ENCODE measurements around the gene HIP1R.

The HIP1R gene

DNA sequence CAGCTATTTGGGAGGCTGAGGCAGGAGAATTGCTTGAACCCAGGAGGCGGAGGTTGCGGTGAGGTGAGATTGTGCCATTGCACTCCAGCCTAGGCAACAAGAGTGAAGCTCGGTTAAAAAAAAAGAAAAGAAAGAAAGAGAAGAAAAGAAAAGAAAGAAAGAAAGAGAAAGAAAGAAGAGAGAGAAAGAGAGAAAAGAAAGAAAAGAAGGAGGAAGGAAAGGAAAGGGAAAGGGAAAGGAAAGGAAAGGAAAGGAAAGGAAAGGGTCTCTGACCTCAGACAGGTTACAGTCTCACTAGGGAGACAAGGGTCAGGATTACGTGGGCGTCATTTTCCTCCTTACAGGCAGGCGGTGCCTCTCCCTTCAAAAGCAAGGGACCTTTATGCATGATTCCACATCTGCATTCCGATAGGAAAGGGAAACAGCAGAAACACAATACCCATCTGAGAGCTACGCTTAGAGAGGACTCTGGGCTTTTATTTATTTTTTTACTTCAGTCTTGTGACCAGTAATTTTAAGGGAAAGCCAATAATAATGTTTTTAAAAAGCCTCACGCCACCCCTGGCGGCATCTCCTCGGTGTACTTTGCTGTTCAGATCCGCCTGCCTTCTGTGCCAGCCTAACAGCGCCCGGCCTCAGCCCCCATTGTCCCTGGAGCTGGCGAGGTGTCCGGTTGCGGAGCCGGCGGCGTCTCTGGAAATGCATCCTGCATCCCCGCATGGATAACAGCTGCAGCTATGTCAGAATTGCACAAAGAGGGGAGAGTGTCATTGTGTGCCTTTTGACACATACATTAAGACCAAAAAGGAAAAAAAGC, 945 bp upstream of the HIP1R start:
- DNase-seq (ENCODE audit: low spot score): peak; percentile 50

DNA sequence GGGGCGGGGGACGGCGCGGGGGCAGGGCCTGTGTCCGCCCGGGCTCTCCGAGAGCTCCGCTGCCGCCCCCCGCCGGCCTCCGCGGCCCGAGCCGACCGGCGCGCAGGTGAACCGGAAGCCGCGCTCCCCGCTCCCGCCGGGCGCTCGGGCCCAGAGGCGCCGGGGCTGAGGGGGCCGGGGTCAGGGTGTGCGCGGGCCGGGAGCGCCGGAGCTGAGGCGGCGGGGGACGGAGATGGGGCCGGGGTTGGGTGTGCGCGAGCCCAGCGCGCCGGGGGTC, 431 bp downstream of the HIP1R start:
- DNase-seq (ENCODE audit: low spot score): peak; percentile 44

DNA sequence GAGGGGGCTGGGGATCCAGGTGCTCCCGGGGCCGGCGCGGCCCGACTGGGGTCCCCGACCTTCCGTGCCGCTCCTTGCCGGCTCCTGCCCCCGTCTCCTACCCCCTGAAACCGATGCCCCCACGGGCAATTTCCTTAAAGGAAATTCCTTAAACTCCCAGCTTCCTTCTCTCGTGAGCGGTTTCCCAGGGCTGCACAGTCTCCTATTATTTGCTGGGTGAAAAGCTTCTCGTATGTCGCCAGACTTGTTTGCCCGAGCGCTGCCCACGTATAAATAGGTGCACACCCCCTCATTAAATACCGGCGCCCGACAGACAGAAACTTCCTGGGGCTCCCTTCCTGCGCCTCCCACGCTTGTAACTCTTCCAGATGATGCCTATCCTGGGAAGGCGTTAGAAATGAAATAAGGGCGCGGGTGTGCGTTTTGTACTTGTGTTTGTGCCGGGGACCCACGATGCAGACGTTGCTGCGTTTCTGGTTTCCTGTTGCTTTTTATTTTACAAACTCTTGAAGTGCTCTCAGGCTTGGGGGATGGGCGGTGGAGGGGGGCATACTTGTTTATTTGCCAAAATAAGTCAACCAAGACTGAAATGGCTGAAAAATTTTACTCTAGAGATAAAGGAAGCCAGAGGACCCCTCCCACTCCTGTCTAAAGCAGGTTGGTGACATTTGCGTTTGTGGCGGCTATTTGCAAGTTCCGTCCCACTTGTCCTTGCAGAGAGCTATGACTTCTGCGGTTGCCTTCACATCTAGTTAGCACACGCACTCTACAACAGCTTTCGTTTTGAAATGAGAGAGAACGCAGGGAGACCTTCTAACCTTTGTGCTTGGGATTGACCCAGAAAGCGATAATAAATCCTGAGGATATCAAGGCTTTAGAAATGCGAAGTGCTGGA, 1.0 kb downstream of the HIP1R start:
- DNase-seq (ENCODE audit: low spot score): peak; percentile 95

DNA sequence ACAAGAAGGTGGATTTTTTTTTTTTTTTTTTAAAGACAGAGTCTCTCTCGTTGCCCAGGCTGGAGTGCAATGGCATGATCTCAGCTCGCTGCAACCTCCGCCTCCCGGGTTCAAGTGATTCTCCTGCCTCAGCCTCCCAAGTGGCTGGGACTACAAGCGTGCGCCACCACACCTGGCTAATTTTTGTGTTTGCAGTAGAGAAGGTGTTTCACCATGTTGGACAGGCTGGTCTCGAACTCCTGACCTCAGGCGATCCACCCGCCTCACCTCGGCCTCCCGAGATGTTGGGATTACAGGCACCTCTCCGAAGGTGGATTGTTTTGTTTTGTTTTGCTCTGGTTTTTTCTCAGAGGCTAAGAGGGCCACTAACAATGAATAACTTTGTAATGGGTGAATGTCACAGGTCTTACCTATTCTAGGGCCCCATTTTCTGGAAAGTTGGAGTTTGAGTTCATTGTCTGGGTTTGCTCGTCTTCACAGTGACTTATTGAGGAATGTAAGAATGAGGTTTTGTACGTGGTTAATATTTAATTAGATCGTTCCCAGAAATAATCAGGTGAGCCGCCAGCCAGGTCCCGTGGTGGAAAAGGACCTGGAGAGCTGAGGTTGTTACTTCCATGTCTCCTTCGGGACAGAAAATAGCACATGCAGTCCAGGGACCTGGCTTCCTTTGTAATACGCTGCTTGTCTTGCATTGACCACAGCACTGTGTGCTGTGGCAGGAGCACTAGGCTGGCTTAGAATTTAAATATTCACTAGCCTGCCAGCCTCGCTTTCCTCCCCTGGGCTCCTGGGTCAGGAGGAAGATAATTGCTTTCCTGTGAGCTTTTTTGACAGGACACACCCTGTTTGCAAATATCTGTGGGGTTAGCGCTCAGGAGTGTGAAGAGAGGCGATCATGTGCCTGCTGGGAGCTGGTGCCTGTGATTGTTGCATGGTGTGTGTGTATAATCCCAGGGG, 2.3 kb downstream of the HIP1R start:
- DNase-seq (ENCODE audit: low spot score): no peak

DNA sequence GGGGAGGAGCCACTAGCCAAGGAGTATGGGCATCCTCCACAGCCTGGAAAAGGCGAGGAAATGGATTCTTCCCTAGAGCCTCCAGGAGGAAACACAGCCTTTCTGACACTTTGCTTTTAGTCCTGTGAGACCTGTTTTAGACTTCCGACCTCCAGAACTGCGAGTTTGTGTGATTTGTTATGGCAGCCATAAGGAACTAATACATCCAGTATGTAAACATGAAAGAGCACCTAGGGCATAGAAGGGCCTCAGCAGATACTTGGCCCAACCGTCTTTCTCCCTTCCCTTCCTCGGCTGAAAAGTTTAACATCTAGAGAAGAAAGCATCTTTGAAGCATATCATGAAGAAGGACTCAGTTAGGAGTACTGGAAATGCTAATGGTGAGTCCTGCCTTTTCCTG, 3.6 kb downstream of the HIP1R start:
- DNase-seq (ENCODE audit: low spot score): no peak

DNA sequence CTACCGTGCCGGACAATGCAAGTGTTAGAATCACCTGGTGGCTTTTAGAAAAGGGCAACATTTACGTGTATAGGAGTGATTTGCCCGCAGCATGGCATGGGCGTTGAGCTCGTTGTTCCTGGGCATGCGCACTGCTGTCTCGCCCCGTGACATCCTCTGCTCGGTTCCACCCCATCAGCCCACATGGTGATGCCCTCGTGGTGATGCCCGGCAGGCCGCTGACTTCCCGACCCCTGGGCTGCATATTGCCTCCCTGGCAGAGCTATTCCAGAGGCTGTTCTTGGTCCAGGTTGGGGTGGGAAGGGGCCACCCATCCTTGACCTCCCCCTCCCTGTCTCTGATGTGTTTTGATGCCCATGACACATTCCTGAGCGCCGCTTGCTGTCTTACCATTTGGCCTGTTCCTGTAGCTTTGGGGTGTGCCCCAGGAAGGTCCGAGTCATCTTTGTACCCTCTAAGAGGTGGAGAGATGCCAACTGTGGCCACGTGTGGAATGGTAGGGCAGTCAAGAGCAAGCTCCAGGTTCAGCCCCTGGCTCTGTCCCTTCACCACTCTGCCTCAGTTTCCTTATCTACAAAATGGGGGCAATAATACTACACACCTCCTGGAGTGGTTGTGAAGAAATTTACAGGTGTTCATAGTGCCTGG, 4.8 kb downstream of the HIP1R start:
- DNase-seq (ENCODE audit: low spot score): no peak

DNA sequence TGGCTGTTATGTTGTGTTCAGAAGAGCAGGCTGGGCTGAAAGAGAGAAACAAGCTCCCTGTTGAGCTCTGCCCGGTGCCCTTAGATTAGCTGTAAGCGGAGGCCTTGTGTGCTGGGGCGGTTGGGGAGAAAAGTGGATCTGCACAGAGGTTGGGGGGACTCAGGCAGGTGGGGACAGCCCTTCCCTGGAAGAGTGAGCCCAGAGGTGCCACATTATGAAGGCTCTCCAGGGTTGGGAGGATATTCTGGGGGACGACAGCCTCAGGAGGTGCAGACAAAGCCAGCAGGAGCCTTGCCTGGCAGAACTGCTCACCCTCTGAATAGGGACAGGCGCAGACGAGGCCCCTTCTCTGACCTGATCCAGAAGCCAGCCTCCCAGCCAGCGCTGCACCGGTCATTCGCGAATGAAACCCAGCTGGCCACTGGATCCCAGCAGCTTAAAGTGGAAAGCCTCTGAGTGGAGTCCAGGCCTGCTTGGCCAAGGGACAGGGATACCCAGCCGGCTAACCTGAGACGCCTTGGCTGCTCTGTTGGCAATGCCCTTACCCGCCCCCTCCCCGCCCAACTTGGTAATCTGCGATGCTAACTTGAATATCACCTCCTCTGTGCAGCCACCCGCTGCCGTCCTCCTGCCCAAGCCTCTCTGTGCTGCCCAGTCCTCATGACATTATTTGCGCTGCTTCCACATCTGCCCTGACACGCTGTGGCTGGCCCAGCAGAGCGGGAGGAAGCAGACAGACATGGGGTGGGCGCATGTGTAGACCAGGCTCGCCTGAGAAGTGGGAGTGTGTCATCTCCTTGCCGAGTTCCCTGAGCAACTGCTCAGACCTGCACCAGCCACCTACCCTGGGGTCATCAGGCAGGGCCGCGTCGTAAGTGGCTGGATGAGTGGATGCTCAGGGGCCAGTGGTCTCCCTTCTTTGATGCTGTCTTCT, 5.6 kb downstream of the HIP1R start:
- DNase-seq (ENCODE audit: low spot score): no peak

DNA sequence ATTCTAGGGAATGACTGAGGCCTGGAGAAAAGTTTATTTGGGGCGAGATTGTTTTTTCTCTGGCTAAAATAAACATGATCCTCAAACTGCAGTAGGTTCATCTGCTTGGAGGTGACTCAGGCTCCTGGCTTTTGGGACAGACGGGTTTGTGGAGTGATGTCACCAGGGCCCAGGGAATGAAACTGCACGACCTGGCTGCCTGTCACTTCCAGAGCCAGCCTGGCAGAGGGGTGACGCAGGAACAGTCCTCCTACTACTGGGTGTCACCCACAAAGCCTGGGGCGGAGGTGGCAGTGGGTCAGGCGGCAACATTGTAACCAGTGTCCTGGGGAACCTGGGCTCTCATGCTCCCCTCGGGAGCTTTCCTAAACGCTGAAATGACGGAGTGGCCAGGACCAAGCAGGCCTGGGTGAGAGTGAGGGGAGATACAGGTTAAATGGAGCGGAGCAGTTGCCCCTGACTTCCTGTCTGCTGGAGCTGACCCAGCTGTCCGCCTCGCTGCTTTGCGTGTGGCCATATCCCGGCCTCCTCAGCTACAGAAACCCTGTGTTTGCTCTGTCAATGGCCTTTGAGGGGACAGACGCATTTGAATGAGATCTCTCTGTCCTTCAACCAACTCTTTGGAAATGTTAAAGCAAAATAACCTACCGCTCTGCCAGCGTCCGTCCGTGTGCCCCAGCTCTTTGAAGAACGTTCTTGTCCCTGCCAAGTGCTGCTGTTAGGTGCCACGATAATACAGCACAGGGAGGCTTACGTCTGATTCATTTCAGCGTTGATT, 6.5 kb downstream of the HIP1R start:
- DNase-seq (ENCODE audit: low spot score): no peak

DNA sequence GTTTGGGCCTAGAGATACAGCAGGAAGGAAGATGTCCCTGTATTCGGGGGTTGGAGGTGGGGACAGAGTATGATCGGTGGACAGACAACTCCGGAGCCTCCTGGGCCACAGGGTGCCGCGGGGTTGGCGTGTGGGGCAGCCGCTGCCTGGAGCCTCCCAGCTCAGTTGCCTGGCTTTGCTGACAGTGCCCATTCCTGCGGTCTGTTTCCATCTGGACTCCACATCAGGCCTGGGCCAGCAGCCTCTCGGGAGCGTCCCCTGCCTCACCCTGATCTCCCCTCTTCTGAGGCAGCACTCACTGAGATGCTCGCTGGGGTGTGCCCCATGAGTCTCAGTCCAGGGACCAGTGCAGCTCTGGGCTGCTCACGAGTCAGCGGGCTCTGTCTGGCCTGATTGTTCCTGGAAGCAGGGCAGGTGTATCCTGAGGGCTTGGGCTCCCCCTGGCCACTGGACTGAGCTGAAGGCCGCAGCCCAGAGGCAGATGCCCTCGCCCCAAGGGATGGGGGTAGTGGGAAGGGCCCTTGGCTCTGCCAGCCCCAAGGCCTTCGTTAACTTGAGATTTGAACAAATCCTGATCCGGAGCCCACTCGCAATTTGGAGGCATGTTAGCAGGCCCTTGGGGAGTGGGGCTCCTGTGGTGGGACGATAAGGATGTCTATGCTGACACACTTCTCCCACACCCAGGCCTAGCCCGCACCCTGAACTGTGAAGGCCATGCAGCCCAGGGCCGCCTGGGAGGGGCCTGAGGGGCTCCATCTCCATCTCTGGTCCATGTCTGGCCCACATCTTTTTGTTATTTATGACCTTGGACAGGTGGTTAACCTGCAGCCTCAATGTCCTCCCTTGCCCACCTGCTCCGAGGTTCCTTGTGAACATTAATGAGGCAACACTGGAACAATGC, 7.5 kb downstream of the HIP1R start:
- DNase-seq (ENCODE audit: low spot score): no peak

DNA sequence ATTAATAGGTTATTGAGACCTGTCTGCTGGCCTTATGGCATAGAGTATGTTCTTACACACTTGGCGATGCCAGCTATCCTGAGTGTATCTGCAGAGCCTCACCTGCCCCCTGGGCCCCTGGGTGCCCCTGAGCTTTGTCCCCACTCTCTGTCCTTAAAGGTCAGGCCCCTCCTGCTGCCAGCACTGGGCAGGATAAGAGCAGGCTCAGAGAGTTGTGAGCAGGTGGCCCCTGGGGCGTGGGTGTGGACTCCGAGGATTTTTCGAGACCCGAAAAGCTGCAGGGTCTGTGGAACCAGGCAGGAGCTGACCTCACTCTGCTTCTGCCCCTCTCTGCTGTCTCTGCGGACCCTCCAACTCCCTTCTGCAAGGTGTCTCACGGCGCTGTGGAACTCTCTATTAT, 8.2 kb downstream of the HIP1R start:
- no peak for DNase-seq (ENCODE audit: low spot score)

DNA sequence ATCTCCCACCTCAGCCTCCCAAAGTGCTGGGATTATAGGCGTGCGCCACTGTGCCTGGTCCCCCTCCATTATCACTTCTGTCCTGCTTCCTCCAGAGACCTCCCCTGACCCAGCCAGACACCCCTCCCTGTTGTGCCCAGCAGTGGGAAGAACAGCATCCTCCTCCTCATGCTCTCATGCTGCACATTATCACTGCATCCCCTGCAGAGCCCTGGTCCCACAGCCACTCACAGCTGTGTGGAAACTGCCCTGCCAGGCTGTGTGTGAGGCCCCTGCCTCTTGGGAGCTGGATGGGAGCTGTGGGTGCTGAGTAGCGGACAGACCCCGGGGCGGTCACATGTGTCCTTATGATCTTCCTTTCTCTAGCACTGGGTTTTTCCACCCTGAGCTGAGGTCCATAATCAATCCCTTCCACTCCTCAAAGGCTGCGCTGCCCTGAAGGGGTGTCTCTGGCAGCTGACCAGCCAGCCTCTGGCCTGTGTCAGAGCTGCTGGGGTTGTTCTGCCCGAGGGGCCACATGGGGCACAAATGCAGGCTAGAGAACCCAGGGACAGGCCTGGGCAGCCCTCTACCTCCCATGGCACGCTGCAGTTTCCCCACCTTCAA, 9.2 kb downstream of the HIP1R start:
- DNase-seq (ENCODE audit: low spot score): no peak

DNA sequence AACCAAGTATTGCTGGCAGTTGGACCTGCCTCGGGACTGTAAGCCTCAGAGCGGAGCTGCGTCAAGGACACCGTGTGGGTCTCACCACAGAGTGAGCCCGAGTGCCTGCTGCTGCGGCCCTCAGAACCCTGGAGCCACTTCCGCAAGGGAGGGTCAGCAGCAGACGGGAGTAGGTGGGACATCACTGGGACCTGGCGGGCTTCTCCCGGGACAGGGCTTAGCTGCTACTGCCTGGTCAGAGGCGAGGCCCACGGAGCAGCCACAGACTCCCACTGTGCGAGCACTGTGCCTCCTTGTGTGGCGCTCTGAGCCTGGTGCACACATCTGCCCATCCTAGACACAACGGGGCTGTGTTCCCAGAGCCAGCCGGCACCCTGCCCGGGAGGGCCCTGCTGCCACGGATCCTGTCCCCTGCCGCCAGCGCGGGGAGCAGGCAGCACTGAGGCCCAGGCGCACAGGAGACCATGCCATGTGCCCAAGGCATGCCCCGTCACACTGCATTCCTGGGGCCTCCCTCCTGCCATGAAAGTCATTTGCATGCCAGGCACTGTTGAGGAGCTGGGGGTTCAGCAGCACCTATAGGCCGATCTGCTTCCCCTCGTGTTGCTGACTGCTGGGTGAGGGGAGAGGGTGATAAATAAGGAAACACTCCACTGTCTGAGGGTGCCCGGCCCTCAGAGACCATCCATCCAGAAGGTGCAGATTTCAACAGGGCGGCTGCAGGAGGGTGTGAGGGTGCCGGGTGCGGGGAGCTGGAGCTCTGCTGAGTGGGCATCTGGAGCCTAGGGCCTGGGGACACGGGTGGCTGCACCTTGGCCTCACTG, 10.0 kb downstream of the HIP1R start:
- DNase-seq (ENCODE audit: low spot score): no peak

DNA sequence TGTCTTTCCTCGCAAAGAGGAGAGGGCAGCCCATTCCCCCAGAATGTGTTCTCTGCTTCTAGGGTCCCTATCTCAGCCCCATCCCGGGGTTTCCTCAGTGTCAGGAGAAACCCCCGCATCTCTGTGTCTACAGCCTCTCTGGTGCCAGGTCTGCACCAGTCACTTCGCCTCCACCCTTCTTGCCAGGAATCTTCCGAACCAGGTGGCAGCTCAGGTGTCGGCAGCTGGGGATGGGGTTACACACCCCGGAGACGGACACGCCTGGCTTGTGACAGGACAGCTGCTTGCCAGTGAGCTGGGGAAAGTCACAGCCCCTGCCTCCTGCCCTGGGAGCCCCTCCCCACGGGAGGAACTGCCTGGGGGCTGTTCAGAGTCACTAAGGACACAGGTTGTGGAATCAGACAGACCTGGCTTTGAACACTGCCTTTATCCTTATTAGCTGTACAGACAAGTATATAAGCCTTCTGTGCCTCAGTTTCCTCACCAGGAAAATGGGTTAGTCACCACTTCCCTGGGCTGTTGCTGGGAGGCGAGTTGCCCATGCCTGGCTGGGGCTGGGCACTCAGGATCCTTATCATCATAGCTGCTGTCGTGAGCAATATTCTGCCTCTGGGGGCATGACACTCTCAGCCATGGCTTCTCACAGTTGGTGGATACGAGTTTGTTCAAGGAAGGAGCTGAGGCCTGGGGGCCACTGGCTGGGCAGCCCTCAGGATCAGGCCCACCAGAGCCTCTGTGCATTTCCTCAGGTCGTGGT, 10.8 kb downstream of the HIP1R start:
- DNase-seq (ENCODE audit: low spot score): no peak

DNA sequence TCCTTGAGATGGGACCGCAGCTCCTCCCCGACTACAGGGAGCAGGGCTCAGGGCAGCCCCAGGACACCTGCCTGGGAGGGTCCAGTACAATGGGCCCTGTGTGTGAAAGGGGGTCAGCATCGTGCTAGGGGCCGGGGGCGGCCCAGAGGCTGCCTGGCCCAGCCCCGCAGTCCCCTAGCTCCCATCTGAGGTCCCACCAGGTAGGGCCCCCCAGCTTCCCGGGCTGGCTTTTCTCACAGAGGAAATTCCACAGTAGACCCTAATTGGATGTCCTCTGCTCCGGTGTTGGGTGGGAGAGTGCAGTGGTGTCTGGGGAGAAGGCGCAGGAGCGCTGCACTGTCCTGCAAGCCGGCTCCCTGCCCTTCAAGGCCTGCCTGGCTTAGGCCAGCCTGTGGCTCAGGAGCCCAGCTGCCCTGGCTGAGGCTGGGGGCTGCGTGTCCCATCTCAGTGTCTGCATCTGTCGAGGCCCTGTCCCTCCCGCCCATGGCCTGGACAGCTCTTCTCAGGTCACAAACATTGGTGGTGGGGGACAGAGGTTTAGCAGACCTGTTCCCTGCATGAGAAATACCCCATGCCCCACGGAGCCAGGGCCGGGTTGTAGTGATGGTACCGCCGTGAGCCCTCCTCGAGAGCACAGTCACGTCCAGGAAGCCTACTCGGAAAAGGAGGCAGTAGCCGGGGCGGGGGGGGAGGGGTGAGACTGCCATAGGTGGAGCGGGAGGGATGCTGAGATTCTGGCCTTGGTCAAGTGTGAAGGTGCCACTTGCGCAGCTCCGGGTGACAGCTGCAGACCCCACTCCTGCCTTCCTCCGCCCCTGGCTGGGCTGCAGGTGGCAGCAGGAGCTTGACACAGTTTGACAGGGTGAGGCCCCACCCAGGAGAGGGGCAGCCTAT, 11.6 kb downstream of the HIP1R start:
- DNase-seq (ENCODE audit: low spot score): no peak

DNA sequence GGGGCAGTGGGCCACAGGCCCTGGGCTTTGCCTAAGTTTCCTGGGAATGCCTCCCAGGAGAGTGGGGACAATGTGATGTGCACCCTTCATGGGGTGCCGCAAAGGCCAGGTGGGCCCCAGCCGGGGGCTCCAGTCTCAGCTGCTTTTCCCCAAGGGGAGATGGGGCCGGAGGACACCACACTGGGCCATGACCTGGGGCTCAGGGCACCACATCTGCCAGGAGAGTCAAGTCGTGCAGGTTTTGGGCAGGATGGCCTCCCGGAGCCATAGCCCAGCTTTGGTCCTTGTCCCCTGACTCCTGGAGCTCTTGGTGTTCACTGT, 12.2 kb downstream of the HIP1R start:
- DNase-seq (ENCODE audit: low spot score): no peak

DNA sequence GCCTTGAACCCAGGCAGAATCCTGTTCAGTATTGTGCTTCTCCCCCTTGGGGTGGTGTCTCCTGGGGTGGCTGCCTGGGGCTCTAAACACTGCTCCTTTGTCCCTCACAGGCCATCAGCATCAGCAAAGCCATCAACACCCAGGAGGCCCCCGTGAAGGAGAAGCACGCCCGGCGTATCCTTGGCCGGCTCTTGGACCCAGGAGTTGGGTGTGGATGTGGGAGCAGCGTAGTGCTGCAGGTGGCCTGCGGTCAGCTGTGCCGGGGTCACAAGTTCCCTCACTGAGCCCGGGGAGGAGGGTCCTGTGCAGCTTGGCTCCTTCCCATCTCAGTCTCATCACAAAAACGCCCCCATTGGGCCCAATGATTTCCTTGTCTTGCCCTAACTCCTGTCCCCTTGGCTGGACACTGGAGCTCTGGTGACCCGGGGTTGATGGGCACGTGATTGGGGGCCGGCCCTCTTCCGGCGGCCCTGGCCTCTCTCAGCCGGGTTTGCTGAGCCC, 12.7 kb downstream of the HIP1R start:
- no peak for DNase-seq (ENCODE audit: low spot score)

Data from NAMALWA (cell line).